ENCODE results near the gene HOXB3. TPM values are rescaled to one million over a fixed set of nuclear protein-coding genes. Genes with fewer than 3 reads are reported as not detected.

Gene HOXB3
- total RNA-seq, 1 experiment from 2014 or later: not detected

GRCh38 chr17:48499248-48499647 lies 90.8 kb downstream of the HOXB3 start:
- Mint-ChIP-seq H3K27me3 (ENCODE audit: low read depth) (peaks cover 97% of the 10 kb centered on the region), H3K4me1 (peaks cover 16 to 24% of the 10 kb centered on the region in 2 experiments), H3K27ac (no peak overlapping the region), H3K9me3 (no peaks in the 10 kb centered on the region; a peak in 1 of 5 replicates), H3K4me3 (no peak overlapping the region), H3K36me3 (ENCODE audit: insufficient read depth in 1 of 3, low read depth in 3 of 3) (no peaks in the 10 kb centered on the region)
- Histone ChIP-seq H3K56ac (ENCODE audit: insufficient read length, low read depth, low read length) (no peak overlapping the region), H3K23ac (ENCODE audit: insufficient read length, low read depth, low read length) (no peak overlapping the region), H3K79me1 (ENCODE audit: insufficient read depth, low read depth, low read length, poor library complexity, severe bottlenecking) (no peaks in the 10 kb centered on the region), H2BK20ac (ENCODE audit: low read depth, low read length, poor library complexity, severe bottlenecking) (no peak overlapping the region), H3K27me3 (ENCODE audit: insufficient read depth, low read length) (peaks cover 6% of the 10 kb centered on the region; the same call in 1 of the 2 replicates), H2BK12ac (ENCODE audit: insufficient read length, low read depth, low read length) (no peak overlapping the region), H3T11ph (ENCODE audit: low read length) (no peak overlapping the region), H3K18ac (ENCODE audit: insufficient read length, low read depth, low read length) (no peak overlapping the region), H3K23me2 (ENCODE audit: insufficient read length, low read depth, low read length, poor library complexity, severe bottlenecking) (no peaks in the 10 kb centered on the region), H4K20me1 (ENCODE audit: control insufficient read depth, insufficient read depth, insufficient read length) (no peaks in the 10 kb centered on the region), H4K91ac (ENCODE audit: insufficient read length, low read depth, low read length) (no peak overlapping the region), H2AK5ac (ENCODE audit: insufficient read length, low read length) (no peak overlapping the region), H3K14ac (ENCODE audit: insufficient read depth, low read length) (no peak overlapping the region), H3K9me3 (ENCODE audit: control insufficient read depth, low read depth, low read length) (no peaks in the 10 kb centered on the region), H3K4me2 (ENCODE audit: insufficient read depth, insufficient read length, low read length) (no peak overlapping the region), H2BK120ac (ENCODE audit: low read depth, low read length, poor library complexity, severe bottlenecking) (no peak overlapping the region), H2BK5ac (ENCODE audit: insufficient read length, low read length) (no peak overlapping the region), H2BK15ac (ENCODE audit: low read depth, low read length) (no peak overlapping the region), H2AFZ (ENCODE audit: low read length) (no peak overlapping the region), H3K4me1 (ENCODE audit: insufficient read depth, low read length) (no peaks in the 10 kb centered on the region), H3K9ac (ENCODE audit: extremely low read depth, insufficient read length, low read length) (no peak overlapping the region), H3K4ac (ENCODE audit: low read depth, low read length) (no peak overlapping the region), H3K79me2 (ENCODE audit: insufficient read depth, low read length) (no peaks in the 10 kb centered on the region), H4K8ac (replicated peaks; ENCODE audit: insufficient read length, low read depth, low read length) (no peak overlapping the region), H3K27ac (ENCODE audit: insufficient read length, low read depth, low read length) (no peak overlapping the region), H4K5ac (ENCODE audit: insufficient read length, low read depth, low read length) (no peak overlapping the region)
- no peak for TF ChIP-seq CTCF (conservative IDR thresholded peaks at IDR 0.05)
- no peak for DNase-seq
- WGBS (ENCODE audit: extremely low coverage, insufficient read length, low lambda C conversion rate): no CpG with 5 or more reads among the region's 3 CpGs

Small RNA genes within 50 kb of the gene (microRNA-seq; reads per million reads assigned to microRNA genes)
- not detected for gene MIR196A1 (ENCODE audit: borderline microRNAs expressed)

Other genes starting within 250 kb of the HOXB3 start
- gene SKAP1, start 160.0 kb downstream of the HOXB3 start, total RNA-seq (2021): not detected in 2 replicates
- gene HOXB1, start 59.2 kb downstream of the HOXB3 start, total RNA-seq (2021): not detected in 2 replicates
- gene HOXB2, start 45.1 kb downstream of the HOXB3 start, total RNA-seq (2021): not detected in 2 replicates
- not detected in 2 replicates for gene HOXB4, start 11.9 kb downstream of the HOXB3 start, total RNA-seq (2021)
- not detected in 2 replicates for gene HOXB5, start 3.5 kb upstream of the HOXB3 start, total RNA-seq (2021)
- gene HOXB6, start 14.7 kb upstream of the HOXB3 start, total RNA-seq (2021): not detected in 2 replicates
- not detected in 2 replicates for gene HOXB7, start 20.8 kb upstream of the HOXB3 start, total RNA-seq (2021)
- gene HOXB8, start 25.1 kb upstream of the HOXB3 start, total RNA-seq (2021): not detected in 2 replicates
- not detected in 2 replicates for gene HOXB9, start 36.1 kb upstream of the HOXB3 start, total RNA-seq (2021)
- not detected in 2 replicates for gene PRAC1, start 132.3 kb upstream of the HOXB3 start, total RNA-seq (2021)
- not detected in 2 replicates for gene PRAC2, start 132.9 kb upstream of the HOXB3 start, total RNA-seq (2021)
- not detected in 2 replicates for gene HOXB13, start 138.5 kb upstream of the HOXB3 start, total RNA-seq (2021)
- gene TTLL6, start 227.0 kb upstream of the HOXB3 start, total RNA-seq (2021): 1.1 and 2.4 TPM in 2 replicates
- 19.1 and 23.1 TPM in 2 replicates for gene CALCOCO2, start 240.8 kb upstream of the HOXB3 start, total RNA-seq (2021)